Fibroblast of mammary gland (primary cell): ENCODE measurements around the gene THAP4.

Experiments
- DNase-seq: peaks from one replicate; pipeline ENCODE4 v3.0.0-alpha.2; 2010; ENCODE audit warnings: low read depth
- H3K4me3 ChIP-seq: 2 replicates; pipeline ENCODE4 v1.5.1; 2011; ENCODE audit warnings: low read depth, mild to moderate bottlenecking, low read length, moderate library complexity; ENCODE audit not compliant: control insufficient read depth
- TF ChIP-seq, protein P1 (sequence below): conservative IDR thresholded peaks from 2 replicates; pipeline ENCODE4 v1.5.1; 2011; ENCODE audit warnings: low read depth, low read length, inconsistent platforms; ENCODE audit not compliant: control insufficient read depth, insufficient read depth

The THAP4 gene

DNA sequence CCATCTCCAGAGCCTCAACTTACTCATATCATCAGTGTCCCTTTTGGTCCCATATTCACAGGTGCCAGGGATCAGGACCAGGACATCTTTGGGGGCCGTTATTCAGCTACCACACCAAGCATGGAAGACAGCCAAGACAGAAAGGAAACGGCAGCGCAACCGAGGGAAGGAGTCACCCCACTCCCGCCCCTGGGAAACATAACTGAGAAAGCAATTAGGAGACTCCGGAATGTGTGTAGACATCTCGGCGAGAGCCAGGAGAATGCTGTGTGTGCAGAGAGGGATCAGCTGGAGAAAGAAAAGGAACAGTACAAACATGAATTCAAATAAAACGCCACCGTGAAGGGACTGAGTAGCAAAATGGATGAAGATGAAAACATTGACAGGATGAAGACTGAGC lies 91.9 kb downstream of the THAP4 start:
- TF ChIP-seq, protein P1, sequence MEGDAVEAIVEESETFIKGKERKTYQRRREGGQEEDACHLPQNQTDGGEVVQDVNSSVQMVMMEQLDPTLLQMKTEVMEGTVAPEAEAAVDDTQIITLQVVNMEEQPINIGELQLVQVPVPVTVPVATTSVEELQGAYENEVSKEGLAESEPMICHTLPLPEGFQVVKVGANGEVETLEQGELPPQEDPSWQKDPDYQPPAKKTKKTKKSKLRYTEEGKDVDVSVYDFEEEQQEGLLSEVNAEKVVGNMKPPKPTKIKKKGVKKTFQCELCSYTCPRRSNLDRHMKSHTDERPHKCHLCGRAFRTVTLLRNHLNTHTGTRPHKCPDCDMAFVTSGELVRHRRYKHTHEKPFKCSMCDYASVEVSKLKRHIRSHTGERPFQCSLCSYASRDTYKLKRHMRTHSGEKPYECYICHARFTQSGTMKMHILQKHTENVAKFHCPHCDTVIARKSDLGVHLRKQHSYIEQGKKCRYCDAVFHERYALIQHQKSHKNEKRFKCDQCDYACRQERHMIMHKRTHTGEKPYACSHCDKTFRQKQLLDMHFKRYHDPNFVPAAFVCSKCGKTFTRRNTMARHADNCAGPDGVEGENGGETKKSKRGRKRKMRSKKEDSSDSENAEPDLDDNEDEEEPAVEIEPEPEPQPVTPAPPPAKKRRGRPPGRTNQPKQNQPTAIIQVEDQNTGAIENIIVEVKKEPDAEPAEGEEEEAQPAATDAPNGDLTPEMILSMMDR: no peak
- DNase-seq: peak; percentile 14
- no peak overlapping the region for H3K4me3 ChIP-seq

DNA sequence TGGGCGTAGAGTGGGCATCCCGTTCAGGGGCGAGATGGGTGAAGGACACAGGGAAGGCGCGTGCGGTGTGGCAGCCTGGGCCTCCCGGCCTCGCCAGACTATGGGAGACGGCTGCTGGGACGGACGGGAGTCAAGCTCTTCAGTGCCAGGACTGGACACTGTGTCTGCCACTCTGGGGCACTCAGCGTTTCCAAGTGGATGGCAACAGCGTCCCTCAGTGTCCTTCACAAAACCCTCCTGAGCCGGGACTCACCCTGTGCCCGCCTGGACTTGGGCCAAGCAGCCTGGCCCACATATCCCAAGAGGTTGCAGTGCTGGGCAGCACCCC lies 94.7 kb downstream of the THAP4 start:
- DNase-seq: no peak
- TF ChIP-seq, protein P1: no peak
- H3K4me3 ChIP-seq: no peak overlapping the region

DNA sequence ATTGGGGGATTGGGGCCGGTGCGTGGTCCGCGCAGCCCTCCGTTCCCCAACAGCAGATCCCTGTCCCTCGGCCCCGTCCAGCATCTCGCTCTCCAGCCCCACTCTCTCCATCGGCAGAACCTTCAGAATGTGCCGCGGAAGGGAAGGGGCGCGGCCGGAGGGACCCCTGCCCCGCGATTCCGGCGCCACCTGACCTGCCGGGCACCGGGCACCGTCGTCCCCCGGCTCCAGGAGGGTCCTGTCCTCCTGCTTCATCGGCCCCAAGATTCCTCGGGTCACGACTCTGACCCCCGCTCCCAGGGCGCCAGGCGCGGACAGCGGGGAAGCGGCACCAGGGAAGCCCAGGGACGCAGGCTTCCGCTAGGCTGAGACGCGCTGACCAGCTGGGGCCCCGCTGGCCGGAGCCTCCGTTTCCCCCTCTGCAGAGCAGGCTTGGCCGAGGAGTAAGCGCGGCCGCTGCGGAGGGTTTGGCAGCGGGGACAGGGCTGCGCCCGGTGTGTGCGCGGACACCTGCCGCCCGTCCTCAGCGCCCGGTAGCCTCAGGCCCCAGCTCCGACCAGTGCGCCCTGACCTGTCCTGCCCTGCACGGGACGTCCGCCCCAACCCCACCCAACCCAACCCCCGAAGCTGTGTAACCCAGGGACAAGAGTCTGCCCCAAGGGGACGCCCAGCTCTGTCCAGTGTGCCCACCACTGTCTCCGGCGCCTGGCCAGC lies 95.2 kb downstream of the THAP4 start:
- H3K4me3 ChIP-seq: no peak overlapping the region
- no peak for DNase-seq
- TF ChIP-seq, protein P1: no peak

DNA sequence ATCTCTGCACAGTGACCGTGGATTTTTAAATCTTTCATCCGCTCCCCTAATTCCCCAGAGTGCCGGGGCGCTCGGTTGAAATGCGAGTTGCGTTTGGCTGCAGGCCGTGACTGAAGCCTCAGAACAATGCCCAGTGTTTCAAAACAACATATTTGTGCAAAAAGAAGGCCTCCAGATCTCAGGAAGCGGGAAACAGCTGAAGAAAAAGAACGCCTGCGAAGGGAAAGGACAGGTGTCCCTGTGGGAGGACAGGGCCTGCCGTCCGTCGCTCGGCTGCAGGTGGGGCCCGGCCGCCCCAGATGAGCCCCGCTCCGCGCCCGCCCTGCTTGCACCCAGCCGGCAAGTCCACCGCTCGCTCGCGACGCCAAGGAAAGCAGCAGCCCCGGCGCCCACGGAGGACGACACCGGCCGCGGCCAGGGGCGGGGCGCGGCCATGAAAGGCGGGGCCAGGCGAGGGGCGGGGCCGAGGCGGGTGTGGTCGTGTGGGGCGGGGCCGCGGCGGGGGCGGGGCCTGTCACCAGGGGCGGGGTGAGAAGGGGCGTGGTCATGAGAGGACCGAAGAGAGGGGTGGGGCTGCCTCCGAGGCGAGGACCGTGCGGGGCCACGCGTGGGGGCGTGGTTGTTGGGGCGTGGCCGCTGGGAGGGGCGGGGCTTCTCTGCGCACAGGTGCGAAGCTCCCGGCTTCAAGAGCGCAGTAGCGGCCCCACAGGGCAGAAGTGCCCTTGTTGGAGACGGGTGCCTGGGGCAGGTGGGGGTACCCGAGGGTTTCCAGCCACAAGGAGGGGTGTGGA lies 96.0 kb downstream of the THAP4 start:
- peak overlapping the region; percentile 31 for H3K4me3 ChIP-seq
- peak; percentile 39 for DNase-seq
- TF ChIP-seq, protein P1: no peak

DNA sequence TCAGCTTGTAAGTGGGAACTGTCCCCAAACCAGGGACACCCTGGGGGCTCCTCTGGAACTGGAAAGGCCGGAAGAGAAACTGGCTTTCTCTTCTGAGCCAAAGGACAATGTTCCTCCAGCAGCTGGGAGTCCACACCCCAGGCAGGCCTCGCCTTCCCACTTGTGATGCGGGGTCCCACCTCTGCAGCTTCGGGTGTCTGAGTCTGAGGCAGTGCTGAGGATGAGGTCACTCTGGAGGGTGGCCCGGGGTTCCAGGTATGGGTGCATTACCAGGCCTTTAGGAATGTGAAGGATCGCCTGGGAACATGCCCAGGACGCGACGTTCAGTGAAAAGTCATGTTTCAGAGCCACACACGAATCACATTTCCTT lies 96.6 kb downstream of the THAP4 start:
- H3K4me3 ChIP-seq: no peak overlapping the region
- no peak for DNase-seq
- TF ChIP-seq, protein P1: no peak

DNA sequence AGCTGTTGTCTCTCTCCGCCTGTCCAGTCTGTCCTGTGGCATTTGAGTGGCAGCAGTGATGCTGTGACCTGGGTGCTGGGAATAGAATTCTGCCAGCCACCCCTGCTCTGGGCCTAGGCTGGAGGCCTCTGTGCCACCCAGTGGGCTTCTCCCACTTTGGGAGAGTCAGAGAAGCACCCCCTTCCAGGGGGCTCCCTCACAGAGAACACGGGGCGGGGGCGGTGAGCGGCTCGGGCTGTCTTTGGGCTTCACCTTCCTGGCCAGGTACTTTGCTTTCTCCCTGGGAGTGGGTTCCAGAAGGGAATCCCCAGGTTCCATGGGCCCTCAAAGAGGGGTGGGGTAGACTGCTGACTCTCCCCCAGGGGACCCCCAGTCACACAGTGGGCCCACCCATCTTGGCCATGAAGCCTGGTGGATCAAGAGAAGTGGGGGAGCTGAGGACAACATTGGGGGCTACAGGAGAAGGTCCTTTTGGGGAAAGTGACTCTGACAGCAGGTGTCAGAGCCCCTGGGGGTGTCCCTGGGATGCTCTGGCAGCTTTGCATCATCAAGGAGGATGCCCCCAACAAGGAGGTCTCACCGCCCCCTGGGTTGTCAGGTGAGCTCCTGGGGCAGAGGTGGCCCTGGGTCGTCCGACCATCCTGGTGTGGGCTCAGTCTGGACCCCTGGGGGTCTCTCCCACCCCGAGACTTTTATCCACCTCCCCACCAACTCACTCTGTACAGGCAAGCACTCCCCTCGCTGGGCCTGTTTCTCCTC lies 97.2 kb downstream of the THAP4 start:
- no peak for DNase-seq
- TF ChIP-seq, protein P1: no peak
- no peak overlapping the region for H3K4me3 ChIP-seq
